ENCODE data around the gene DISP3. TPM values are rescaled to one million over a fixed set of nuclear protein-coding genes. Genes with fewer than 3 reads are reported as not detected.

The DISP3 gene
- total RNA-seq, 1 experiment from 2014 or later = 1.1 TPM

DNA sequence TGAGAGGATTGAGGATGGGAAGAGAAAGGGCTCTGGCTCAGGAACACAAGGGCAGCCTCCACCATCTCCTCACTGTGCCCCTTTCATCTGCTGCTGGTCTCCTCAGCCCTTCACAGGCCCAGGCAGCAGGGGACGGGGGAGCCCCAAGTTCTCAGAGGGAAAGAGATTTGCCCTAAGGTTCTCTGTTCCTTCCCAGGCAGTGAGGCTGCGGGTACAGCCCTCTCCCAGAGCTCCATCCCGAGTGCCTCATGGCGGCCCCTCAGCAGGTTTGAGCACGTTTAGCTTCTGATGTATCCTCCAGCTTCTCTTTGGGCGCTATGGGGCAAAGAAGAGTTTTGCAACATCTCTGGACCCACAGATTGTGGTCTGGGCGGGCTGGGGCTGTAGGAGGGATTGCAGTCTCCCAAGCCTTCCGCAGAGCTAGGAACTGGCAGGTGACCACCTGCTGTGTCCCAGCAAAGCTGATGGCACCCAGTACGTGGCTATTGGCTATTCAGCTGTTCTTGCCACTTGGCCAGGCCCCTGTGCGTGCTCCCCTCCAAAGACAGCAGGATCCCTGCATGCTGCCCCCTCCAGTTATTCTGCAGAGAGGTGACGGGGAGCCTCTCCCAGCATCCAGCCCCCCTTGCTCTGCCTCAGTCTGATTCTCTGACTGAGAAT is 10.1 kb downstream of the DISP3 start:
- Histone ChIP-seq H3K4me1 (ENCODE audit: control insufficient read depth, insufficient read depth, low read length) (no peaks in the 10 kb centered on the region), H3K27ac (ENCODE audit: low read length) (no peak overlapping the region), H3K4me3 (ENCODE audit: low read depth in 2 of 2, low read length in 2 of 2) (no peak overlapping the region), H3K36me3 (ENCODE audit: control insufficient read depth, insufficient read depth, low read length) (no peaks in the 10 kb centered on the region), H3K27me3 (ENCODE audit: control insufficient read depth, insufficient read depth, low read length) (peaks cover 11% of the 10 kb centered on the region; the same call in 1 of the 2 replicates), H3K9me3 (ENCODE audit: control insufficient read depth, insufficient read depth, low read depth, low read length) (no peaks in the 10 kb centered on the region)
- ChIA-PET CTCF (interaction anchor here (0.6 to 0.7 kb wide), 2 partner anchors 197 to 296 kb away, joined by 3 to 4 read pairs; no protein-coding TSS in a partner anchor), POLR2A (interaction anchor here (0.7 kb wide), 1 partner anchor 12 kb away, joined by 3 read pairs; no protein-coding TSS in a partner anchor)
- ATAC-seq (no peak), DNase-seq (ENCODE audit: low read depth, low spot score) (no peak)
- intact Hi-C loops (cut with micrococcal nuclease; ENCODE audit: unreplicated experiment) = no loop called here
- no TSS peak for BruUV-seq (replicated peaks)
- in situ Hi-C loops (cut with HindIII; ENCODE audit: low pct_unique_long_range_greater_than_20kb, low sequenced_read_pairs) = no loop called here
- TF ChIP-seq CTCF (IDR thresholded peaks at IDR 0.05) = no peak
- TF ChIP-seq TCF7L2 (IDR thresholded peaks at IDR 0.05; ENCODE audit: low read depth, low read length) = no peak
- TF ChIP-seq POLR2AphosphoS5 (IDR thresholded peaks at IDR 0.05; ENCODE audit: low read depth, low read length) = no peak

- Histone ChIP-seq H3K4me3 (ENCODE audit: low read depth in 2 of 2, low read length in 2 of 2) (no peak overlapping the region), H3K4me1 (ENCODE audit: control insufficient read depth, insufficient read depth, low read length) (no peaks in the 10 kb centered on the region), H3K27me3 (ENCODE audit: control insufficient read depth, insufficient read depth, low read length) (peaks cover 4% of the 10 kb centered on the region; the same call in 1 of the 2 replicates), H3K27ac (ENCODE audit: low read length) (no peak overlapping the region), H3K9me3 (ENCODE audit: control insufficient read depth, insufficient read depth, low read depth, low read length) (no peaks in the 10 kb centered on the region), H3K36me3 (ENCODE audit: control insufficient read depth, insufficient read depth, low read length) (no peaks in the 10 kb centered on the region)
- no peak for DNase-seq (ENCODE audit: low read depth, low spot score)
- in situ Hi-C loops (cut with HindIII; ENCODE audit: low pct_unique_long_range_greater_than_20kb, low sequenced_read_pairs) (no loop called here), intact Hi-C loops (cut with micrococcal nuclease; ENCODE audit: unreplicated experiment) (no loop called here)
- no TSS peak for BruUV-seq (replicated peaks)
- ATAC-seq = no peak
- CTCF ChIA-PET = no interaction called here
- POLR2A ChIA-PET = interaction anchor here (0.6 kb wide), 1 partner anchor 115 kb away, joined by 3 read pairs; no protein-coding TSS in a partner anchor
- TF ChIP-seq POLR2AphosphoS5 (IDR thresholded peaks at IDR 0.05; ENCODE audit: low read depth, low read length) (no peak), REST (IDR thresholded peaks at IDR 0.05; ENCODE audit: insufficient read depth in 1 of 2, low read depth in 2 of 2, low read length in 1 of 2) (no peak), CTCF (IDR thresholded peaks at IDR 0.05) (no peak), TCF7L2 (IDR thresholded peaks at IDR 0.05; ENCODE audit: low read depth, low read length) (no peak), SIN3A (IDR thresholded peaks at IDR 0.05; ENCODE audit: borderline replicate concordance, insufficient read depth, low read depth, low read length) (no peak)
Measured at GRCh38 chr1:11492235-11492634, 13.3 kb downstream of the DISP3 start.
